H1 (cell line): ENCODE data around the gene SENP2. TPM values are rescaled to one million over a fixed set of nuclear protein-coding genes. Genes with fewer than 3 reads are reported as not detected.

Experiments
- CTCF ChIA-PET: fragments of 300-600 bp; sonication (Branson Sonifier 250); formaldehyde crosslinking; loops from one replicate; lab custom pipeline; 2021; ENCODE audit not compliant: partially characterized antibody; lab: Charles Lee
- POLR2A ChIA-PET: fragments of 300-600 bp; sonication (Branson Sonifier 250); formaldehyde crosslinking; loops from one replicate; lab custom pipeline; 2021; ENCODE audit warnings: inconsistent platforms; ENCODE audit not compliant: partially characterized antibody; lab: Charles Lee
- DNase-seq, 2 experiments: peaks; one replicate each; pipeline versions ENCODE4 v3.0.0 to v3.0.0-alpha.2; 2010 to 2022; ENCODE audit warnings: low spot score in 2 of 2, low read depth in 1 of 2, mixed read lengths in 1 of 2
- FAIRE-seq: peaks from 2 replicates; lab custom pipeline; 2011; peaks lifted over from hg19 to GRCh38; lab: Jason Lieb, UNC
- H2AFZ ChIP-seq: 2 replicates; pipeline ENCODE4 v1.8.1; 2012; ENCODE audit warnings: low read length, inconsistent platforms
- H2AK5ac ChIP-seq: 2 replicates; pipeline ENCODE4 v1.6.1; 2013; ENCODE audit warnings: low read depth, low read length
- H2BK120ac ChIP-seq: replicated peaks from 2 replicates; pipeline ENCODE3; 2013; ENCODE audit warnings: low read depth, low read length, inconsistent platforms
- H2BK12ac ChIP-seq: 2 replicates; pipeline ENCODE4 v1.6.1; 2013; ENCODE audit warnings: low read depth, low read length
- H2BK15ac ChIP-seq: 2 replicates; pipeline ENCODE4 v1.6.1; 2013; ENCODE audit warnings: low read length
- H2BK20ac ChIP-seq: 2 replicates; pipeline ENCODE4 v1.6.1; 2013; ENCODE audit warnings: low read length
- H2BK5ac ChIP-seq: 2 replicates; pipeline ENCODE4 v1.6.1; 2013; ENCODE audit warnings: low read depth, low read length
- H3K14ac ChIP-seq: 2 replicates; pipeline ENCODE4 v1.6.1; 2013; ENCODE audit warnings: inconsistent platforms; ENCODE audit not compliant: insufficient read length
- H3K18ac ChIP-seq: 2 replicates; pipeline ENCODE4 v1.6.1; 2013; ENCODE audit warnings: low read length; ENCODE audit errors: extremely low read depth
- H3K23ac ChIP-seq: 2 replicates; pipeline ENCODE4 v1.6.1; 2013; ENCODE audit warnings: inconsistent platforms; ENCODE audit not compliant: insufficient read length
- H3K23me2 ChIP-seq: 2 replicates; pipeline ENCODE4 v1.6.1; 2013; ENCODE audit warnings: low read depth, low read length
- H3K27ac ChIP-seq: 2 replicates; pipeline ENCODE4 v1.6.1; 2011; ENCODE audit warnings: low read depth, low read length, inconsistent platforms
- H3K27me3 ChIP-seq, 4 experiments: replicated peaks in 1 of 4; 1 replicate in 1 of 4; 2 replicates in 3 of 4; pipeline versions ENCODE4 v1.6.1 to v1.8.1; 2011 to 2013; ENCODE audit warnings: low read length in 3 of 4, mild to moderate bottlenecking in 3 of 4, inconsistent platforms in 2 of 4, mixed read lengths in 2 of 4, moderate library complexity in 1 of 4; ENCODE audit not compliant: control insufficient read depth in 3 of 4, insufficient read depth in 3 of 4; ENCODE audit errors: extremely low read depth in 1 of 4
- H3K36me3 ChIP-seq, 4 experiments: 2 replicates each; pipeline versions ENCODE4 v1.6.1 to v1.8.1; 2011 to 2013; ENCODE audit warnings: mild to moderate bottlenecking in 4 of 4, low read length in 3 of 4, moderate library complexity in 2 of 4, control low read depth in 1 of 4, inconsistent platforms in 1 of 4; ENCODE audit not compliant: insufficient read depth in 4 of 4, control insufficient read depth in 2 of 4
- H3K4ac ChIP-seq: replicated peaks from 2 replicates; pipeline ENCODE3; 2013; ENCODE audit warnings: low read length, low read depth, mixed read lengths, inconsistent platforms; ENCODE audit not compliant: insufficient read length
- H3K4me1 ChIP-seq, 4 experiments: replicated peaks in 1 of 4; 1 replicate in 1 of 4; 2 replicates in 3 of 4; pipeline versions ENCODE4 v1.6.1 to v1.8.1; 2011 to 2013; ENCODE audit warnings: low read length in 3 of 4, inconsistent platforms in 2 of 4, mixed read lengths in 1 of 4; ENCODE audit not compliant: insufficient read depth in 4 of 4, control insufficient read depth in 3 of 4
- H3K4me2 ChIP-seq, 2 experiments: 2 replicates each; pipeline versions ENCODE4 v1.6.1 to v1.8.1; 2011 to 2013; ENCODE audit warnings: low read depth in 2 of 2, low read length in 2 of 2, control low read depth in 1 of 2, inconsistent platforms in 1 of 2, mild to moderate bottlenecking in 1 of 2; ENCODE audit not compliant: insufficient read depth in 1 of 2
- H3K4me3 ChIP-seq, 4 experiments: fragments of 200-600, 300-600 bp in 1 of 4; sonication (generic), shearing (Covaris generic), sonication (Bioruptor Twin) in 1 of 4; 2 replicates each; pipeline versions ENCODE4 v1.5.1 to v1.8.1; 2011 to 2016; ENCODE audit warnings: low read length in 4 of 4, low read depth in 3 of 4, control low read depth in 2 of 4, inconsistent platforms in 2 of 4, mild to moderate bottlenecking in 2 of 4, mixed read lengths in 1 of 4, moderate library complexity in 1 of 4; ENCODE audit not compliant: insufficient read depth in 2 of 4; ENCODE audit errors: extremely low read depth in 1 of 4
- H3K56ac ChIP-seq: replicated peaks from 2 replicates; pipeline ENCODE3; 2013; ENCODE audit warnings: low read depth, mild to moderate bottlenecking, mixed read lengths, low read length, inconsistent platforms; ENCODE audit not compliant: insufficient read length
- H3K79me1 ChIP-seq: 2 replicates; pipeline ENCODE4 v1.6.1; 2013; ENCODE audit warnings: low read depth, low read length, control low read depth
- H3K79me2 ChIP-seq, 2 experiments: 2 replicates each; pipeline versions ENCODE4 v1.6.1 to v1.8.1; 2012 to 2013; ENCODE audit warnings: low read length in 2 of 2, mild to moderate bottlenecking in 2 of 2, inconsistent platforms in 1 of 2; ENCODE audit not compliant: insufficient read depth in 2 of 2, control insufficient read depth in 1 of 2
- H3K9ac ChIP-seq, 4 experiments: replicated peaks in 1 of 4; 1 replicate in 1 of 4; 2 replicates in 3 of 4; pipeline versions ENCODE4 v1.6.1 to v1.8.1; 2011 to 2013; ENCODE audit warnings: low read depth in 3 of 4, low read length in 3 of 4, control low read depth in 2 of 4, mild to moderate bottlenecking in 2 of 4, moderate library complexity in 2 of 4, inconsistent platforms in 1 of 4; ENCODE audit errors: extremely low read depth in 1 of 4
- H3K9me3 ChIP-seq, 2 experiments: 2 replicates each; pipeline versions ENCODE4 v1.6.1 to v1.8.1; 2012 to 2013; ENCODE audit warnings: mild to moderate bottlenecking in 2 of 2, moderate library complexity in 2 of 2, control low read depth in 1 of 2, inconsistent platforms in 1 of 2, low read depth in 1 of 2, low read length in 1 of 2, mixed read lengths in 1 of 2; ENCODE audit not compliant: insufficient read depth in 2 of 2
- H4K20me1 ChIP-seq, 2 experiments: replicated peaks in 1 of 2; 2 replicates each; pipeline versions ENCODE3 to v1.8.1; 2011 to 2013; ENCODE audit warnings: inconsistent platforms in 2 of 2, low read length in 2 of 2, mild to moderate bottlenecking in 1 of 2; ENCODE audit not compliant: insufficient read depth in 2 of 2, control insufficient read depth in 1 of 2
- H4K5ac ChIP-seq: 2 replicates; pipeline ENCODE4 v1.6.1; 2013; ENCODE audit warnings: low read length, low read depth, mixed read lengths, inconsistent platforms; ENCODE audit not compliant: insufficient read length
- H4K8ac ChIP-seq: 2 replicates; pipeline ENCODE4 v1.8.0; 2013; ENCODE audit warnings: mild to moderate bottlenecking, moderate library complexity, low read length, inconsistent platforms; ENCODE audit not compliant: insufficient read depth; ENCODE audit errors: extremely low read depth
- H4K91ac ChIP-seq: replicated peaks from 2 replicates; pipeline ENCODE3; 2013; ENCODE audit warnings: low read length, mixed read lengths, inconsistent platforms; ENCODE audit not compliant: insufficient read length
- CREB1 ChIP-seq: IDR thresholded peaks from 2 replicates; pipeline ENCODE4 v1.6.1; 2012; ENCODE audit warnings: inconsistent platforms
- CTCF ChIP-seq, 3 experiments: IDR thresholded peaks; 1 replicate in 2 of 3; 2 replicates in 1 of 3; pipeline versions ENCODE4 v1.5.1 to v1.6.1; 2011; ENCODE audit warnings: low read length in 3 of 3, mild to moderate bottlenecking in 3 of 3, inconsistent platforms in 2 of 3, low read depth in 1 of 3, moderate library complexity in 1 of 3; ENCODE audit not compliant: insufficient read depth in 1 of 3; ENCODE audit errors: control extremely low read depth in 1 of 3
- EZH2 ChIP-seq: fragments of 200-600 bp; sonication (generic); IDR thresholded peaks from 2 replicates; pipeline ENCODE4 v1.7.1; 2012; ENCODE audit warnings: low read depth, mild to moderate bottlenecking, moderate library complexity, low read length, inconsistent platforms; ENCODE audit not compliant: severe bottlenecking
- JUN ChIP-seq: IDR thresholded peaks from 2 replicates; pipeline ENCODE4 v1.6.1; 2011; ENCODE audit warnings: low read depth, mild to moderate bottlenecking, improper control_type of control experiment, low read length
- JUND ChIP-seq: IDR thresholded peaks from 2 replicates; pipeline ENCODE4 v1.6.1; 2011; ENCODE audit warnings: mild to moderate bottlenecking, improper control_type of control experiment, low read length
- RXRA ChIP-seq: IDR thresholded peaks from 2 replicates; pipeline ENCODE4 v1.6.1; 2011; ENCODE audit warnings: low read depth, mild to moderate bottlenecking, low read length, moderate library complexity; ENCODE audit not compliant: insufficient read depth
- SIN3A ChIP-seq, 2 experiments: IDR thresholded peaks in 1 of 2; conservative IDR thresholded peaks in 1 of 2; 2 replicates each; pipeline ENCODE4 v1.6.1; 2011 to 2012; ENCODE audit warnings: low read length in 2 of 2, improper control_type of control experiment in 1 of 2, low read depth in 1 of 2, mild to moderate bottlenecking in 1 of 2
- SIRT6 ChIP-seq: IDR thresholded peaks from one replicate; pipeline ENCODE4 v1.7.1; 2012; ENCODE audit warnings: low read length, inconsistent platforms
- SIX5 ChIP-seq: IDR thresholded peaks from 2 replicates; pipeline ENCODE4 v1.6.1; 2011; ENCODE audit warnings: mild to moderate bottlenecking, low read depth, low read length
- SP2 ChIP-seq: IDR thresholded peaks from 2 replicates; pipeline ENCODE4 v1.6.1; 2012; ENCODE audit warnings: mild to moderate bottlenecking, low read length, inconsistent platforms
- SUZ12 ChIP-seq: fragments of 200-600 bp; sonication (generic); IDR thresholded peaks from 2 replicates; pipeline ENCODE4 v1.6.1; 2012; ENCODE audit warnings: mild to moderate bottlenecking, inconsistent platforms, low read length, moderate library complexity, mixed read lengths
- TAF7 ChIP-seq: optimal IDR thresholded peaks from 2 replicates; pipeline ENCODE3; 2011; ENCODE audit warnings: low read depth, mild to moderate bottlenecking, inconsistent platforms, low read length, moderate library complexity, borderline replicate concordance
- WGBS, 2 experiments: shearing (Covaris generic) in 1 of 2; methylation state at CpG; one replicate each; pipeline versions ENCODE4 v1.1.6 to v1.1.7; 2013 to 2015; ENCODE audit warnings: low lambda C conversion rate in 2 of 2, mixed read lengths in 2 of 2, inconsistent platforms in 1 of 2, low coverage in 1 of 2, missing lambda C conversion rate in 1 of 2; ENCODE audit not compliant: insufficient replicate concordance in 2 of 2, insufficient coverage in 1 of 2, insufficient read length in 1 of 2; ENCODE audit errors: extremely low coverage in 1 of 2, missing lambda C conversion rate in 1 of 2; 5-methylcytosine and 5-hydroxymethylcytosine counted together
- polyA plus RNA-seq, 7 experiments: library from polyadenylated mRNA; depleted of rRNA in 3 of 7; stranded (reverse) in 5 of 7; unstranded in 2 of 7; fragments of >200 nt in 5 of 7; fragments of 200-250 nt in 2 of 7; gene quantifications; 1 replicate in 5 of 7; 2 replicates in 1 of 7; 4 replicates in 1 of 7; pipeline versions ENCODE4 v1.2.1 to v1.2.3, GENCODE V29; 2011 to 2013; ENCODE audit warnings: missing spikeins in 2 of 7, mixed read lengths in 2 of 7
- total RNA-seq: library from RNA; stranded (reverse); fragmentation: NEBNext Ultra II Directional; extraction: Animal tissue kit (Norgen Biotek cat#: 25700); gene quantifications from 2 replicates; pipeline ENCODE4 v1.2.1, GENCODE V29; 2021

The SENP2 gene
- total and polyA plus RNA-seq, 2 of the 8 experiments (the other 6 are each of a cell fraction or from before 2014, with no cell fraction given) = 25.2 to 69.3 TPM

- CTCF ChIA-PET = no interaction called here
- Histone ChIP-seq H2AFZ (no peak overlapping the region), H3K18ac (no peak overlapping the region)
- TF ChIP-seq RXRA (no peak), SIRT6 (no peak), SIN3A (conservative IDR thresholded peaks at IDR 0.05 in 1 of 2, IDR thresholded peaks at IDR 0.05 in 1 of 2; ENCODE audit: low read depth in 1 of 2, low read length in 2 of 2) (no peak), TAF7 (no peak), SP2 (no peak), CTCF (IDR thresholded peaks at IDR 0.05; ENCODE audit: control extremely low read depth in 1 of 3, insufficient read depth in 1 of 3, low read depth in 1 of 3, low read length in 3 of 3) (no peak), EZH2 (no peak), JUN (no peak), CREB1 (no peak), SIX5 (no peak), SUZ12 (no peak), JUND (no peak)
These were observed 81.5 kb downstream of the SENP2 start for GRCh38 chr3:185667574-185667973.

More at GRCh38 chr3:185667574-185667973, 81.5 kb downstream of the SENP2 start:
- Histone ChIP-seq H3K4me3 (no peak overlapping the region), H3K36me3 (peaks cover 6 to 44% (median 23%) of the 10 kb centered on the region in 4 experiments; a peak in 7 of 8 replicates), H3K23ac (no peak overlapping the region), H3K9me3 (no peaks in the 10 kb centered on the region), H3K4me2 (no peak overlapping the region), H4K91ac (no peak overlapping the region), H3K79me2 (no peaks in the 10 kb centered on the region), H3K4ac (no peak overlapping the region), H2BK120ac (no peak overlapping the region), H3K4me1 (no peaks in the 10 kb centered on the region), H2BK15ac (no peak overlapping the region), H2AK5ac (no peak overlapping the region), H3K9ac (no peak overlapping the region), H3K27me3 (no peaks in the 10 kb centered on the region), H4K8ac (no peak overlapping the region), H2BK5ac (no peak overlapping the region), H4K5ac (no peak overlapping the region), H3K23me2 (no peaks in the 10 kb centered on the region), H2BK12ac (no peak overlapping the region), H4K20me1 (no peaks in the 10 kb centered on the region), H3K27ac (no peak overlapping the region), H3K79me1 (no peaks in the 10 kb centered on the region), H3K14ac (no peak overlapping the region), H3K56ac (no peak overlapping the region), H2BK20ac (no peak overlapping the region)
- POLR2A ChIA-PET = no interaction called here
- 96% methylated on average over 4 of the region's 4 CpGs; no CpG with 5 or more reads in 1 of the 2 experiments for WGBS, 2 experiments
- no peak for DNase-seq
- no peak for FAIRE-seq
